ENCODE data around the gene CNFN.

Gene CNFN

DNA sequence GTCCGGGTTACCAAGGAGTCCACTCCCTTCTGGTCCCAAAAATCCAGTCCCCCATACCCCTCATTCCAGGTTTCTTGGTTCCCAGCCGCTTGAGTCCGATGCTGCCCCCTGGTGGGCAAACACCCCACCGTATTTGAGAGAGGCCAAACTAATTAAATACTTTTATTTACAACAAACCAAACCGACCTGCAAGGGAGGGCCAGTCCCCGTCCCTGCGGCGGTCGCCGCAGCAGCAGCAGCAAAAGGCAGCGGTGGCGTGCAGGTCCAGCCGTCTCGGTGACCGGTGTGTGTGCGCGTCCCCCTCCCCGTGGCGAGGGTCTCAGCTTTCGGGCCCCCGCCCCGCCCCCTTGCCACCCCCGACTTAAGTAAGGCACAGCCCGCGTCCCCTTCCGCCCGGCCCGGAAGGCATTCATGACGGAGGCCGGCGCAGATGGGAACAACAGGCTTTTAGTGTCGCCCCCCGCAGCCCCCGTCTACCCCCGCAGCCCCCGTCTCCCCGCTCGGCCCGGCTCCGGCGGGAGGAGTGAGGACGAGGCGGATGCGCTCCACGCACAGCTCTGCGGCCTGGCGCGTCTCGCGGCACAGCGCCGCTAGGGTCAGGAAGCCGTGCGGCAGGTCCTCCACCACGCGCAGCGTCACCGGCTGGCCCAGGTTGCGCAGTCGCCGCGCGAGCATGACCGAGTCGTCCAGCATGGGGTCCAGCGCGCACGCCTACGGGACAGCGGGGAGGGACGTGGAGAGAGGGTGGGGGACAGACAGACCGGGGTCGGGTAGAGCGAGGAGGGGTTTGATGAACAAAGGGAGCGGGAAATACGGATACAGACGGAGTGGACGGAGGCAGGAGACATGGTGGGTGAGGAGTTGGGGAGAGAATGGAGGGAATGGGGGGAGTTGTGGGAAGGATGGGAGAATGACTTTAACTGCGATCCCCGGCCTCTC is 11.5 kb upstream of the CNFN start:
- Histone ChIP-seq H3K4me1 (ENCODE audit: insufficient read depth, insufficient read length) (peaks cover 10% of the 10 kb centered on the region), H3K4me3 (ENCODE audit: insufficient read length, low read depth) (peak overlapping the region; percentile 58), H3K9me3 (ENCODE audit: insufficient read depth, low read length) (no peaks in the 10 kb centered on the region), H3K27me3 (ENCODE audit: insufficient read depth, insufficient read length) (peaks cover 38% of the 10 kb centered on the region), H3K9ac (ENCODE audit: insufficient read length, low read depth) (peak overlapping the region; percentile 87), H3K36me3 (ENCODE audit: insufficient read depth, insufficient read length, low read length) (peaks cover 9% of the 10 kb centered on the region)
- peak; percentile 80 for DNase-seq (ENCODE audit: low read depth, low spot score)
- TF ChIP-seq YY1 (IDR thresholded peaks at IDR 0.05; ENCODE audit: insufficient read depth, insufficient read length) = no peak
- no peak for TF ChIP-seq SUZ12 (IDR thresholded peaks at IDR 0.05; ENCODE audit: extremely low read depth, insufficient read depth, insufficient read length)
- TF ChIP-seq ZNF274 (IDR thresholded peaks at IDR 0.05; ENCODE audit: low read depth, low read length) = no peak

DNA sequence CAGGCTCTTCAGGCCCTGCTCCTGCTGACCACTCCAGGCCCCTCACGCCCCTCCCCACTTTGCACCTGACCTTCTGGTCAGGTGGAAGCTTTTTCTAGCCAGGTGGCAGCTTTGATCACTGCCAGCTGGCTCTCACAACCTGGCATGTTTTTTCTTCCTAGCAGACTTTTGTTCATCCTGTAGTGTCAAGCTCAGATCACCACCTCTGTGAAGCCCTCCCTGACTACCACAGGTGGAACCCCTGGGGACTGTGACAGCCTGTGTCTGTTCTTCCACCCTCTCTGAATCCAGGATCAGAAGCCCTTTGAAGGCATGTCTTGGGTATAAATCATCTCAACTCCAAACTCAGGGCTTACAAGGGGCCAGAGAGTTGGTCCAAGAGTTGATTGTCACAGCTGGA is 10.3 kb upstream of the CNFN start:
- peaks cover 7% of the 10 kb centered on the region for H3K4me1 ChIP-seq (ENCODE audit: insufficient read depth, insufficient read length)
- no peak overlapping the region for H3K4me3 ChIP-seq (ENCODE audit: insufficient read length, low read depth)
- DNase-seq (ENCODE audit: low read depth, low spot score) = no peak
- no peak overlapping the region for H3K9ac ChIP-seq (ENCODE audit: insufficient read length, low read depth)
- no peak for TF ChIP-seq SUZ12 (IDR thresholded peaks at IDR 0.05; ENCODE audit: extremely low read depth, insufficient read depth, insufficient read length)
- no peak for TF ChIP-seq ZNF274 (IDR thresholded peaks at IDR 0.05; ENCODE audit: low read depth, low read length)
- TF ChIP-seq YY1 (IDR thresholded peaks at IDR 0.05; ENCODE audit: insufficient read depth, insufficient read length) = no peak
- H3K36me3 ChIP-seq (ENCODE audit: insufficient read depth, insufficient read length, low read length) = peaks cover 9% of the 10 kb centered on the region
- peaks cover 28% of the 10 kb centered on the region for H3K27me3 ChIP-seq (ENCODE audit: insufficient read depth, insufficient read length)
- H3K9me3 ChIP-seq (ENCODE audit: insufficient read depth, low read length) = no peaks in the 10 kb centered on the region

DNA sequence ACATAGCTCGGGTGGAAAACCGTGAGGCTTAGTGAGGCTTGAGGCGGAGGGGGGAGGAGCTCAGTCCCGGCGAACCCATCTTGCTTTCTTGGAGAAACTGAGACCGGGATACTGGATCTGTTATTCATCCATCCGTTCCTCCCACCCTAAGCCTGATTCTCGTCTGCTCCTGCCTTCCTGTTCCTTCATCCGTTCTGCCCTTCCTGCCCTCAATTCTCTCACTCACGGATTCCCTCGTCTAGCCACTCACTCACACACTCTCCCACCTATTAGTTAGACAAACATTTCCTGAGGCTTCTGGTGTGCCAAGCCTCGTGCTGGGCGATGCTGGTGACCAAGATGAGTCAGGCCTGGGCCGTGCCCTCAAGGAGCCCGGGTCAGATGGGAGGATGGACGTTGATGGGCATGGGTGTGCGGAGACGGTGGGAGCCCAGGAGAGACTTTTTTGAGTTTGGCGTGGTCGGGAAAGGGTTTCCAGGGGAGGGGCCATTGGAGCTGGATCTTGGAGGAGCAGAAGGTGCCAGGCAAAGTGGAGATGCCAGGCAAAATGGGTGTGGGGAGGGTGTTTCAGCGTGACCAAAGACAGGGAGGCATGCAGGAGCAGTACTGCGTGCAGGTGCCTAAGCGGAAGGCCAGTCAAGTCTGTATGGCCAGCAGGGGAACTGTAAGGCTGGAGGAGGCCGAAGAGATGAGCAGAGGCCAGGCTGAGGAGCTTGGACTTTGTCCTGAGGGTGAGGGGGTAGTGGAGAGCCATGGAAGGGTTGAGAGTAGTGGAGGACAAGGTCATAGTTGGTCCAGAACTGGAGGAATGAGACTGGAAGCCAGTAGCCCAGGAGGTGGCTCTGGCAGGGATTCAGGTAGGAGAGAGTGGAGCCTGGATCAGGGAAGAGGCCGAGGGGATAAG is 7.4 kb upstream of the CNFN start:
- Histone ChIP-seq H3K4me1 (ENCODE audit: insufficient read depth, insufficient read length) (peaks cover 2% of the 10 kb centered on the region), H3K27me3 (ENCODE audit: insufficient read depth, insufficient read length) (peaks cover 10% of the 10 kb centered on the region), H3K9me3 (ENCODE audit: insufficient read depth, low read length) (no peaks in the 10 kb centered on the region), H3K36me3 (ENCODE audit: insufficient read depth, insufficient read length, low read length) (peaks cover 9% of the 10 kb centered on the region), H3K9ac (ENCODE audit: insufficient read length, low read depth) (peak overlapping the region; percentile 80), H3K4me3 (ENCODE audit: insufficient read length, low read depth) (peak overlapping the region; percentile 76)
- TF ChIP-seq YY1 (IDR thresholded peaks at IDR 0.05; ENCODE audit: insufficient read depth, insufficient read length) (no peak), SUZ12 (IDR thresholded peaks at IDR 0.05; ENCODE audit: extremely low read depth, insufficient read depth, insufficient read length) (no peak)
- DNase-seq (ENCODE audit: low read depth, low spot score) = no peak

DNA sequence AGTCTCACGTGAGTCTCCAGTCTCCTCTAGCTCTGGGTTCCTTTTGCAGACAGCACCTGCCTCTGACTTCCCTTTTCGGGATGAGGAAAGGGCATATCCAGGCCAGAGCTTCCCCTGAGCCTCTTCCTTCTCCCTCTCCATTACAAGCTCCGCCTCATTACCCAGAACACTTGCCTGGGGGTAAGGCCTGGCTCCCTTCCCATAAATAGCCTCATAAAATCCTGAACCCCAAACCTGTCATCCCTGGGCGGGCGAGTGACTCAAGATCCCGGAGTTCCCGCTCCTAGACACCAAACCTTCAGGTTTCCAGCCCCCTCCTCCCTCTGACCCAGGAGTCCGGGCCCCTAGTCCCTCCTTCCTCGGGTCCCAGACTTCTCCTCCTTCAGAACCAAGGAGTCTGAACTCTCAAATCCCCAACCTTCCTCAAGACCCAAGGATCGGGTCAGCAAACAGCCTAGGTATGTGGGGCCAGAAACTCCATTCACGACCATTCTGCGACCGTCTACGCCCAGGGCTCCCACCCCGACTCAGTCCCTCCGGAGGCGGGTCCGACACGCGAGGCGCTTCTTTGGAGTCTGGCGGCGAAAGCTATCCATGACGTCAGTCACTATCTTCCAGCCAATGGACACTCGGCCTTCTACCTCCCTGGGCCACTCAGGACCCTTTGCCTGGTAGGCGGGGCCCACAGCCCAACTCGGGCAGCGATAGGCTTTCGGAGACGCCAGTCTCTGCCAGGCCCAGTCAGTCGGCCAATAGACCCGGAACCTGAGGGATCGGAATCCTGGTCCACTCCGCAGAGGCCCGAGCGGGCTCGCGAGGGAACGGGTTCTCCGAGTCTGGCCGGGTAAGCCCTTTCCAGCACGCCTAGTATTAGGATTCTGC is 6.5 kb upstream of the CNFN start:
- peaks cover 2% of the 10 kb centered on the region for H3K27me3 ChIP-seq (ENCODE audit: insufficient read depth, insufficient read length)
- peaks cover 2% of the 10 kb centered on the region for H3K4me1 ChIP-seq (ENCODE audit: insufficient read depth, insufficient read length)
- H3K4me3 ChIP-seq (ENCODE audit: insufficient read length, low read depth) = peak overlapping the region; percentile 76
- H3K36me3 ChIP-seq (ENCODE audit: insufficient read depth, insufficient read length, low read length) = peaks cover 9% of the 10 kb centered on the region
- DNase-seq (ENCODE audit: low read depth, low spot score) = peak; percentile 92
- H3K9me3 ChIP-seq (ENCODE audit: insufficient read depth, low read length) = no peaks in the 10 kb centered on the region
- H3K9ac ChIP-seq (ENCODE audit: insufficient read length, low read depth) = peak overlapping the region; percentile 80
- TF ChIP-seq YY1 (IDR thresholded peaks at IDR 0.05; ENCODE audit: insufficient read depth, insufficient read length) (no peak), ZNF274 (IDR thresholded peaks at IDR 0.05; ENCODE audit: low read depth, low read length) (no peak), SUZ12 (IDR thresholded peaks at IDR 0.05; ENCODE audit: extremely low read depth, insufficient read depth, insufficient read length) (no peak)

DNA sequence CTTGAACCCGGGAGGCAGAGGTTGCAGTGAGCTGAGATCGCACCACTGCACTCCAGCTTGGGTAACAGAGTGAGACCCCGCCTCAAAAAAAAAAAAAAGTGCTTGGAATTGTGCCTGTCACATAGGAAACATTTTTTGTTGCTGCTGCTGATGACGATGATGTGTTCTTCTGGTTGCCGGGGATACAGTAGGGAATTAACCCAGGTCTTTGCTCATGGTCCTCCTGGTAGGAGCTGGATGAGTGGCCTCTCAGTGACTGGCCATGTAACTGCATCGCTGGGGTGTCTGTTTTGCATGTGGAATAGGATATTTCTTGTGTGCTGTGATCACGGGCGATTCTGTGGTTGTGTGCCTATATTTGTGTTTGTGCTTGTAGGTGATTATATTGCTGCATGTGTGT is 4.7 kb upstream of the CNFN start:
- H3K36me3 ChIP-seq (ENCODE audit: insufficient read depth, insufficient read length, low read length) = no peaks in the 10 kb centered on the region
- H3K9me3 ChIP-seq (ENCODE audit: insufficient read depth, low read length) = no peaks in the 10 kb centered on the region
- no peak for TF ChIP-seq ZNF274 (IDR thresholded peaks at IDR 0.05; ENCODE audit: low read depth, low read length)
- no peak for TF ChIP-seq YY1 (IDR thresholded peaks at IDR 0.05; ENCODE audit: insufficient read depth, insufficient read length)
- TF ChIP-seq SUZ12 (IDR thresholded peaks at IDR 0.05; ENCODE audit: extremely low read depth, insufficient read depth, insufficient read length) = no peak
- H3K9ac ChIP-seq (ENCODE audit: insufficient read length, low read depth) = no peak overlapping the region
- DNase-seq (ENCODE audit: low read depth, low spot score) = no peak
- no peak overlapping the region for H3K4me3 ChIP-seq (ENCODE audit: insufficient read length, low read depth)
- peaks cover 7% of the 10 kb centered on the region for H3K27me3 ChIP-seq (ENCODE audit: insufficient read depth, insufficient read length)
- H3K4me1 ChIP-seq (ENCODE audit: insufficient read depth, insufficient read length) = peaks cover 2% of the 10 kb centered on the region

DNA sequence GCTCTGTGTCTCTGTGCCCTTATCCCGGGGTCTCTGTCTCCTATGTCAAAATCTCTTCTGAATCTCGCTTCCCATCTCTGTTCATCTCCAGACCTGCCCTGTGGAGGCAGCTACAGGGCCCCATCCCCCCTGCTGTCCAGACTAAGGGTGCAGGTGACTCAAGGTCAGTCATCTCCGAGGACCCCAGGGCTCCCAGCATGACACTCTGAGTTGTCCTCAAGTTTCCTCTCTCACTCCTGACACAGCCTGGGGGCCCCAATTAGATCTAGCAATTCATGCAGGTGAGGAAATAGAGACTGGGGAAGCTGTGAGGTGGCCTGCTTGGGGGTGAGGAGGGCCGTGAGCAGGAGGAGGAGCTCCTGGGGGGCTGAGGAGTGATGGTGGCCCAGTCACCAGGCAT is 2.1 kb upstream of the CNFN start:
- H3K4me1 ChIP-seq (ENCODE audit: insufficient read depth, insufficient read length) = peaks cover 2% of the 10 kb centered on the region
- H3K4me3 ChIP-seq (ENCODE audit: insufficient read length, low read depth) = no peak overlapping the region
- H3K9me3 ChIP-seq (ENCODE audit: insufficient read depth, low read length) = no peaks in the 10 kb centered on the region
- no peak for TF ChIP-seq YY1 (IDR thresholded peaks at IDR 0.05; ENCODE audit: insufficient read depth, insufficient read length)
- no peak for TF ChIP-seq SUZ12 (IDR thresholded peaks at IDR 0.05; ENCODE audit: extremely low read depth, insufficient read depth, insufficient read length)
- no peak for TF ChIP-seq ZNF274 (IDR thresholded peaks at IDR 0.05; ENCODE audit: low read depth, low read length)
- H3K27me3 ChIP-seq (ENCODE audit: insufficient read depth, insufficient read length) = peaks cover 6% of the 10 kb centered on the region
- no peak overlapping the region for H3K9ac ChIP-seq (ENCODE audit: insufficient read length, low read depth)
- no peak for DNase-seq (ENCODE audit: low read depth, low spot score)
- H3K36me3 ChIP-seq (ENCODE audit: insufficient read depth, insufficient read length, low read length) = no peaks in the 10 kb centered on the region

Measured in NT2/D1 (cell line).